IMR-90 (cell line): ENCODE results near the gene TMC4. TPM values are rescaled to one million over a fixed set of nuclear protein-coding genes. Genes with fewer than 3 reads are reported as not detected.

Source experiments
- ATAC-seq: fragments of 200-7000 bp; cut with Tn5 transposase; 2 replicates; pipeline ENCODE4 v1.9.1; 2020; ENCODE audit warnings: low read depth, mild to moderate bottlenecking, moderate library complexity
- BruUV-seq: library from RNA; stranded (reverse); fragments of 400-500 nt; replicated peaks from 2 replicates; lab custom pipeline; 2021; lab: Mats Ljungman, UMichigan
- CTCF ChIA-PET: fragments of 300-600 bp; formaldehyde crosslinking; extraction: SDS; loops from one replicate; lab custom pipeline; 2021; ENCODE audit warnings: antibody characterized with exemption; lab: Yijun Ruan, JAX
- POLR2A ChIA-PET: fragments of 300-600 bp; sonication (Branson Sonifier 250); formaldehyde crosslinking; loops from one replicate; lab custom pipeline; 2022; ENCODE audit warnings: antibody characterized with exemption; ENCODE audit not compliant: unreplicated experiment; lab: Charles Lee
- DNase-seq: peaks from one replicate; pipeline ENCODE4 v3.0.0; 2013
- H2AFZ ChIP-seq: replicated peaks from 2 replicates; pipeline ENCODE3; 2013; ENCODE audit warnings: low read length, mild to moderate bottlenecking; ENCODE audit not compliant: poor library complexity
- H2AK5ac ChIP-seq: 2 replicates; pipeline ENCODE4 v1.6.1; 2013; ENCODE audit warnings: low read depth, low read length, inconsistent platforms
- H2AK9ac ChIP-seq: replicated peaks from 2 replicates; pipeline ENCODE3; 2013; ENCODE audit warnings: mild to moderate bottlenecking, low read depth, low read length, moderate library complexity; ENCODE audit not compliant: poor library complexity
- H2BK120ac ChIP-seq: 2 replicates; pipeline ENCODE4 v1.6.1; 2013; ENCODE audit warnings: low read depth, low read length, inconsistent platforms
- H2BK15ac ChIP-seq: 3 replicates; pipeline ENCODE4 v1.6.1; 2013; ENCODE audit warnings: low read depth, low read length, inconsistent platforms
- H2BK20ac ChIP-seq: 2 replicates; pipeline ENCODE4 v1.6.1; 2013; ENCODE audit warnings: low read depth, mild to moderate bottlenecking, inconsistent platforms, low read length, moderate library complexity
- H2BK5ac ChIP-seq: 2 replicates; pipeline ENCODE4 v1.6.1; 2013; ENCODE audit warnings: mild to moderate bottlenecking, low read depth, low read length, inconsistent platforms; ENCODE audit not compliant: poor library complexity, severe bottlenecking
- H3K14ac ChIP-seq: replicated peaks from 2 replicates; pipeline ENCODE4 v1.6.1; 2013; ENCODE audit warnings: low read depth, low read length, inconsistent platforms
- H3K18ac ChIP-seq: 2 replicates; pipeline ENCODE4 v1.6.1; 2013; ENCODE audit warnings: low read depth, low read length, control low read depth
- H3K23ac ChIP-seq: 2 replicates; pipeline ENCODE4 v1.6.1; 2013; ENCODE audit warnings: low read depth, low read length, inconsistent platforms
- H3K27ac ChIP-seq: 2 replicates; pipeline ENCODE4 v1.5.1; 2013; ENCODE audit warnings: mild to moderate bottlenecking, control low read depth, low read length; ENCODE audit not compliant: insufficient read depth
- H3K27me3 ChIP-seq: 2 replicates; pipeline ENCODE4 v1.6.1; 2013; ENCODE audit warnings: low read length; ENCODE audit not compliant: control insufficient read depth, insufficient read depth
- H3K36me3 ChIP-seq: 2 replicates; pipeline ENCODE4 v1.6.1; 2013; ENCODE audit warnings: low read length, mixed read lengths; ENCODE audit not compliant: control insufficient read depth, insufficient read depth
- H3K4ac ChIP-seq: 2 replicates; pipeline ENCODE4 v1.6.1; 2013; ENCODE audit warnings: low read depth, low read length, inconsistent platforms
- H3K4me1 ChIP-seq: 2 replicates; pipeline ENCODE4 v1.6.1; 2013; ENCODE audit warnings: low read length, mixed read lengths; ENCODE audit not compliant: control insufficient read depth, insufficient read depth
- H3K4me2 ChIP-seq: 2 replicates; pipeline ENCODE4 v1.6.1; 2013; ENCODE audit warnings: low read depth, mild to moderate bottlenecking, control low read depth, low read length, moderate library complexity
- H3K4me3 ChIP-seq: 2 replicates; pipeline ENCODE4 v1.5.1; 2013; ENCODE audit warnings: low read depth, mild to moderate bottlenecking, control low read depth, low read length, moderate library complexity; ENCODE audit not compliant: insufficient read depth
- H3K56ac ChIP-seq: 2 replicates; pipeline ENCODE4 v1.6.1; 2013; ENCODE audit warnings: low read length, inconsistent platforms; ENCODE audit not compliant: insufficient read depth; ENCODE audit errors: extremely low read depth
- H3K79me1 ChIP-seq, 2 experiments: 2 replicates each; pipeline ENCODE4 v1.6.1; 2013; ENCODE audit warnings: low read length in 2 of 2, inconsistent platforms in 1 of 2, low read depth in 1 of 2
- H3K9ac ChIP-seq: 2 replicates; pipeline ENCODE4 v1.6.1; 2013; ENCODE audit warnings: low read depth, low read length, control low read depth
- H3K9me1 ChIP-seq: 2 replicates; pipeline ENCODE4 v1.6.1; 2013; ENCODE audit warnings: low read length, inconsistent platforms; ENCODE audit not compliant: insufficient read depth
- H3K9me3 ChIP-seq: 2 replicates; pipeline ENCODE4 v1.6.1; 2013; ENCODE audit warnings: low read length; ENCODE audit not compliant: control insufficient read depth, insufficient read depth
- H4K20me1 ChIP-seq: 2 replicates; pipeline ENCODE4 v1.6.1; 2013; ENCODE audit warnings: low read length, inconsistent platforms; ENCODE audit not compliant: insufficient read depth
- H4K5ac ChIP-seq: 2 replicates; pipeline ENCODE4 v1.6.1; 2013; ENCODE audit warnings: mild to moderate bottlenecking, low read depth, low read length, control low read depth
- H4K8ac ChIP-seq, 2 experiments: 2 replicates each; pipeline ENCODE4 v1.6.1; 2013; ENCODE audit warnings: low read depth in 2 of 2, low read length in 2 of 2, control low read depth in 1 of 2, inconsistent platforms in 1 of 2
- H4K91ac ChIP-seq: 2 replicates; pipeline ENCODE4 v1.6.1; 2013; ENCODE audit warnings: low read depth, low read length, inconsistent platforms; ENCODE audit not compliant: insufficient read depth
- BHLHE40 ChIP-seq: fragments of 150-350 bp; IDR thresholded peaks from 2 replicates; pipeline ENCODE4 v1.6.1; 2016; ENCODE audit warnings: mild to moderate bottlenecking, low read depth, low read length
- CEBPB ChIP-seq: IDR thresholded peaks from 2 replicates; pipeline ENCODE4 v1.6.1; 2012; ENCODE audit warnings: low read depth, low read length, improper control_type of control experiment
- CHD1 ChIP-seq: IDR thresholded peaks from 2 replicates; pipeline ENCODE4 v1.6.1; 2012; ENCODE audit warnings: low read depth, low read length, improper control_type of control experiment
- CTCF ChIP-seq: conservative IDR thresholded peaks from 2 replicates; pipeline ENCODE4 v1.5.1; 2012; ENCODE audit warnings: mild to moderate bottlenecking, low read depth, low read length, improper control_type of control experiment
- ELK1 ChIP-seq: fragments of 150-350 bp; IDR thresholded peaks from 2 replicates; pipeline ENCODE4 v1.6.1; 2016; ENCODE audit warnings: low read depth, mild to moderate bottlenecking, low read length, moderate library complexity, borderline replicate concordance
- FOS ChIP-seq: fragments of 150-350 bp; IDR thresholded peaks from 2 replicates; pipeline ENCODE4 v1.6.1; 2016; ENCODE audit warnings: low read depth, low read length
- MAFK ChIP-seq: IDR thresholded peaks from 2 replicates; pipeline ENCODE4 v1.6.1; 2012; ENCODE audit warnings: low read depth, low read length, improper control_type of control experiment
- MAZ ChIP-seq: IDR thresholded peaks from 2 replicates; pipeline ENCODE4 v1.6.1; 2012; ENCODE audit warnings: low read depth, mild to moderate bottlenecking, low read length, improper control_type of control experiment, moderate library complexity, borderline replicate concordance
- MXI1 ChIP-seq: IDR thresholded peaks from 2 replicates; pipeline ENCODE4 v1.6.1; 2012; ENCODE audit warnings: low read depth, mild to moderate bottlenecking, low read length, moderate library complexity, borderline replicate concordance
- NFE2L2 ChIP-seq: fragments of 150-350 bp; IDR thresholded peaks from 2 replicates; pipeline ENCODE4 v1.6.1; 2016; ENCODE audit warnings: low read depth, mild to moderate bottlenecking, low read length
- POLR2A ChIP-seq: IDR thresholded peaks from 2 replicates; pipeline ENCODE4 v1.6.1; 2012; ENCODE audit warnings: mild to moderate bottlenecking, low read depth, low read length
- RAD21 ChIP-seq: IDR thresholded peaks from 2 replicates; pipeline ENCODE4 v1.6.1; 2012; ENCODE audit warnings: low read length, improper control_type of control experiment
- RCOR1 ChIP-seq: IDR thresholded peaks from 2 replicates; pipeline ENCODE4 v1.6.1; 2012; ENCODE audit warnings: mild to moderate bottlenecking, low read length, improper control_type of control experiment; ENCODE audit not compliant: insufficient replicate concordance
- SMC3 ChIP-seq: fragments of 150-350 bp; IDR thresholded peaks from 2 replicates; pipeline ENCODE4 v1.6.1; 2016; ENCODE audit warnings: low read depth, mild to moderate bottlenecking, antibody characterized with exemption, low read length, moderate library complexity
- USF2 ChIP-seq: fragments of 150-350 bp; IDR thresholded peaks from 2 replicates; pipeline ENCODE4 v1.6.1; 2017; ENCODE audit warnings: mild to moderate bottlenecking, antibody characterized with exemption, low read length, low read depth
- WGBS, 2 experiments: methylation state at CpG; one replicate each; pipeline versions ENCODE4 v1.1.5 to v1.1.7; 2013; ENCODE audit warnings: missing lambda C conversion rate in 2 of 2; ENCODE audit not compliant: insufficient read length in 1 of 2; ENCODE audit errors: extremely low coverage in 2 of 2; 5-methylcytosine and 5-hydroxymethylcytosine counted together
- dilution Hi-C: fragments of 300-500 bp; cut with HindIII; formaldehyde crosslinking; loops from one replicate; pipeline ENCODE4 v1.14.3; 2018; ENCODE audit warnings: low sequenced_read_pairs; ENCODE audit not compliant: unreplicated experiment
- in situ Hi-C: fragments of 300-500 bp; cut with MboI; formaldehyde crosslinking; loops from 3 replicates; pipeline ENCODE4 v1.14.3; 2019; ENCODE audit warnings: low sequenced_read_pairs, inconsistent platforms, mixed read lengths
- intact Hi-C: fragments of 100-400 bp; cut with micrococcal nuclease; formaldehyde crosslinking; loops from 2 replicates; pipeline ENCODE4 v1.10.0; 2022
- polyA plus RNA-seq, 3 experiments: library from polyadenylated mRNA; depleted of rRNA; stranded (reverse); fragments of >200 nt; gene quantifications; 2 replicates each; pipeline ENCODE4 v1.2.3, GENCODE V29; 2012; ENCODE audit warnings: low replicate concordance in 1 of 3
- total RNA-seq: library from RNA; depleted of rRNA; stranded (reverse); fragments of >200 nt; gene quantifications from 2 replicates; pipeline ENCODE4 v1.2.3, GENCODE V29; 2012

Gene TMC4
- total and polyA plus RNA-seq, 2 of the 4 experiments (the other 2 are of a cell fraction) = 0.72 to 1.1 TPM

DNA sequence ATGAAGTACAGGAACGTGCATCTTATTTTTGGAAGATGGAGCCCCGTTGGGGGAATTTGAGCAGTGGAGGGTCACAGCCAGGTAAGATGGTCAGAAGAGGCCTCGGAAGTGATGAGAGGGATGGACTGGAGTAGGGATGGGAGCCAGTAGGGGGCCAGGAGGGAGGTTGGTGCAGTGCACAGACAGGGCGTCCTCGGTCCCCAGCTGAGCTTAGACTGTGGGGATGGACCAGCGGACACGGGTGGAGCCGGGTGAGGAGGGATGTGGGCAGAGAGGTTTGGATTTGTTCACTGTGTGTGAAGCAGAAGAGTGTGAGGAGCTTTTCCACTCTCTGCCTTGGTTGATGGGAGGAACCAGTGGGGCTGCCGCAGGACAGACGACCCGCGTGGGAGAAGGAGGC lies 38.3 kb upstream of the TMC4 start:
- H3K9ac ChIP-seq = no peak overlapping the region
- H2BK120ac ChIP-seq = no peak overlapping the region
- peaks cover 30% of the 10 kb centered on the region for H3K4me1 ChIP-seq
- no peak overlapping the region for H3K27ac ChIP-seq
- peaks cover 23% of the 10 kb centered on the region for H3K36me3 ChIP-seq
- H2AK9ac ChIP-seq = peak overlapping the region; percentile 88
- no peaks in the 10 kb centered on the region for H3K9me3 ChIP-seq
- H4K20me1 ChIP-seq = peaks cover 50% of the 10 kb centered on the region
- ATAC-seq = no peak
- no peak overlapping the region for H4K5ac ChIP-seq
- TF ChIP-seq RAD21 (no peak), NFE2L2 (no peak), POLR2A (no peak), CTCF (no peak), ELK1 (no peak), RCOR1 (no peak), CEBPB (no peak), MAZ (no peak), SMC3 (no peak), MAFK (no peak), MXI1 (no peak), USF2 (no peak), BHLHE40 (no peak), CHD1 (no peak), FOS (no peak)
- no TSS peak for BruUV-seq
- in situ Hi-C loops (no loop called here), dilution Hi-C loops (no loop called here), intact Hi-C loops (loop anchor here (2.0 kb wide), 1 partner anchor 20 kb away; the partner anchor contains the start of gene TSEN34)
- CTCF ChIA-PET = no interaction called here
- no peak overlapping the region for H3K14ac ChIP-seq
- WGBS, 2 experiments = 43% methylated on average over 1 of the region's 12 CpGs; no CpG with 5 or more reads in 1 of the 2 experiments
- H3K4ac ChIP-seq = no peak overlapping the region; the same call in 1 of the 2 replicates
- H3K4me3 ChIP-seq = no peak overlapping the region
- no peak overlapping the region for H2BK5ac ChIP-seq
- no peak overlapping the region for H3K18ac ChIP-seq
- POLR2A ChIA-PET = no interaction called here
- H3K4me2 ChIP-seq = no peak overlapping the region
- H3K23ac ChIP-seq = no peak overlapping the region
- H2BK15ac ChIP-seq = no peak overlapping the region
- H2AFZ ChIP-seq = no peak overlapping the region
- peaks cover 27% of the 10 kb centered on the region for H3K9me1 ChIP-seq
- H3K79me1 ChIP-seq = peaks cover 6 to 48% of the 10 kb centered on the region in 2 experiments
- DNase-seq = no peak
- H2BK20ac ChIP-seq = no peak overlapping the region
- peak overlapping the region; percentile 21; the same call in 1 of the 2 replicates for H2AK5ac ChIP-seq
- no peak overlapping the region for H4K8ac ChIP-seq
- no peak overlapping the region for H4K91ac ChIP-seq
- no peak overlapping the region for H3K56ac ChIP-seq
- no peaks in the 10 kb centered on the region for H3K27me3 ChIP-seq
